GM18868 (cell line): ENCODE data around the gene GNAZ.
"Not testable (repeated sequence)": the region's sequence is repeated elsewhere in the genome, so short reads cannot be mapped to it uniquely, and the experiment has no call there.

Source experiments
- ATAC-seq: cut with Tn5 transposase; IDR thresholded peaks from one replicate; pipeline ENCODE4 v1.9.1; 2021; ENCODE audit warnings: mild to moderate bottlenecking, moderate library complexity; ENCODE audit not compliant: unreplicated experiment

Gene GNAZ

DNA sequence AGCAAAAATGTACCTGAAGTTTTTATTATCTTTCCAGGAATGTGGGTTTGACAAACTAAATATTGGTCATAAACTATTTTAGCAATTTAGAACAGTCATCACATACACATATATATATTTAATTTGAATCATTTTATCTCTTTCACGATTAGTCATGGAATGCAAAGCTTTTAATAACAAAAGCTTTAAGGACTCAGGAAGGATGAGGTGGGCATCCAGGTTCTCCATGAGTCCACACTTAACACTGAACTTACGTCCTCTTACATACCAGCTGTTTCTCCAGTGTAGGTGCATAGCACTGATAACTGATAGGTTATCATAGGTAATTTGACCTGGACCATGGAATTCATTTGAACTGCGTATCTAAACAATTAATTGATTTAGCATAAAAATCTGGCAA lies 28.1 kb upstream of the GNAZ start:
- ATAC-seq: no peak

- ATAC-seq: no peak
These were observed 25.7 kb upstream of the GNAZ start for GRCh38 chr22:23044570-23044969.

- ATAC-seq: no peak
These were observed 24.9 kb upstream of the GNAZ start for GRCh38 chr22:23045461-23045860.

DNA sequence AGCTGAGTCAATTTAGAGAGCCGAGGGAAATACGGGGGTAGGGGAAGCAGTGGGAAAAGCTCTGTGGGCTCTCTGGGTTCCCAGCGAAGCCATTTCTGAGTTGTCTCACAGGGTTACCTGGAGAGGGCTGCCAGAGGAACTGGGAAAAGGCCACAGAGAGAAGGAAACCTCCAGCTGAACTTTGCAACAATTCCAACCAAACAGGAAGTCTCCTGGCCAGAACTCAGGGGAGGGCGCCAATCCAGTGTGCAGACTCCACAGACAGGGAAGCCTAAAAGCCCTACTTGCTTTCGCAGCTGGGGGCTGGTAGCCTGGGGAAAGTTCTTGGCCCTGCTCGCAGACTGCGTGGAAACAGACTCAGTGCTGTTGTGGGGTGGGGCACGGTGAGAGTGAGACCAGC lies 23.1 kb upstream of the GNAZ start:
- no peak for ATAC-seq

GRCh38 chr22:23047742-23048141 lies 22.6 kb upstream of the GNAZ start:
- no peak for ATAC-seq

- not testable (repeated sequence) for ATAC-seq
These were observed 19.8 kb upstream of the GNAZ start for GRCh38 chr22:23050546-23050945.

GRCh38 chr22:23053051-23053707 lies 17.1 kb upstream of the GNAZ start:
- no peak for ATAC-seq

DNA sequence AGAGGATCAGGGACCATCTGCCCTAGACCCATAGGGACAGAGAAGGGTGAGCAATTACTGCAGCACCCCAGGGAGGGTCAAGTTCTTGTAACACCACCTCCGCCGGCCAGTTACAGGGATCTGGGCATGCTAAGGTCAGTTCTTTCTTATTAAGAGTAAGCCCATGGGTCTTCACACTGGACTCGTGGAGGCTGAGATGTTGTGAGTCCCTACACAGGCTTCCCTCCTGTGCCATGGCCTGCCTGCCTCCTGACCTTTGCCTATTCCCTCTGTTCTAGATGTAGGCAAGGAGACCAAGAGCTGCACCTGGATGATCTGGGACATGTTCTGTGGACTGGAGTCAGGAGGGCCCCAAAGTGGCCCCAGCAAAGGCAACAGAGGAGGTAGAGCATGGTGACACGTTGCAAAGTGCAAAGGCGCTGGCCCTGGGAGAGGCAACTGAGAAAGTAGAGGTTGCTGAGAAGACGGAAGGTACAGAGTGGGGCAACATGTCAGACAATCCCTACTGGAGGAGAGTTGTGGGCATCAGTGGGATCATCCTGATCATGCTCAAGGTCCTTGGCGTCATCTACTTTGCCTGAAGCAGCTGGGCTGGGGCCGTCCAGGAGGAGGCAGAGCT lies 16.3 kb upstream of the GNAZ start:
- no peak for ATAC-seq

GRCh38 chr22:23054531-23055257 lies 15.6 kb upstream of the GNAZ start:
- ATAC-seq: no peak

GRCh38 chr22:23055449-23056179 lies 14.7 kb upstream of the GNAZ start:
- ATAC-seq: no peak

DNA sequence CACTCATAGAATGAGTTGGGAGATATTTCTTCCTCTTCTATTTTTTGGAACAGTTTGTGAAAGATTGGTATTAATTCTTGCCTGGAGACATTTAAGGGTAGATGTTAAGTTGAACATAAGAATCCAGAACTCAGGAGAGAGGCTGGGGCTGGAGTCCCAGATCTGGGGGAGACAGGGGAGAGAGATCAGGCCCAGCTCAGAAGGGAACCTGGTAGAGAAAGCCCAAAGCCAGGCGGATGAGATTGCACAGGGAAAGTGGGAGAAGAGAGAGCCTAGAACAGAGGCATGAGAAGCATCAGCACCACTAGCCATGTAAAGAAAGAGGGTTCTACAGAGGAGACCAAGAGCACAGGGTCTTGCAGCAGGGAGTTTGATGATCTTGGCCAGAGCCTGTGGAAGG lies 13.0 kb upstream of the GNAZ start:
- no peak for ATAC-seq

- no peak for ATAC-seq
These were observed 12.3 kb upstream of the GNAZ start for GRCh38 chr22:23058063-23058462.

GRCh38 chr22:23058481-23059283 lies 11.6 kb upstream of the GNAZ start:
- no peak for ATAC-seq

DNA sequence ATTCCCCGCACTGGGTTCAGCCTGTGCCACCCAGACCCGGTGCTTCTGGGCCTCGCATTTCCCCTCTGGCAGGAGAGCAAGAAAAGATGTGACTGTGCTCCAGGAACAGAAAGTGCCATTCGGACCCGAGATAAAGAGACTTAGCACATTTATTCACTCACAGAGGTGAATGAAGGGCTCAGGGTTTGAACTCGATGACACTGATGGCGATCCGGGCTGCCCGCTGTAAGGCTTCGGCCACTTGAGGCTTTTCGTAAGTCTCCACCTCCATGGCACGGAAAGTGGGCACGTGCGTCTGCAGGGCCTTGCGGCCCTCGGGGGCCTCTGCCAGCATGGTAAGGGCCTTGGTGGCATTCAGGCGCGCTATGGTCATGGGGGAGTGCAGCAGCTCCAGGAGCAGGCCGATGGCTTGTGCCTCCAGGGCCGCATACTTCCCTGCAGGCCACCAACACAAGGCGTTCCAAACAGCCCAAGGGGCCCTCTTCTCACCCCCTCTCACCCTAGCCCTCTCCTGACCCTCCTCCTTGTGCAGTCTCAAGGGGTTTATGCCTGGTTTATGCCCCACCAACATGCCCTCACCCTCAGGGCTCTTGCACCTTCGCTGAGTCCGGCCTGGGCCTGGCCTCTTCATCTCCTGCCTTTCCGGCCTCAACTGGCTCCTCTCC lies 10.9 kb upstream of the GNAZ start:
- ATAC-seq: no peak

DNA sequence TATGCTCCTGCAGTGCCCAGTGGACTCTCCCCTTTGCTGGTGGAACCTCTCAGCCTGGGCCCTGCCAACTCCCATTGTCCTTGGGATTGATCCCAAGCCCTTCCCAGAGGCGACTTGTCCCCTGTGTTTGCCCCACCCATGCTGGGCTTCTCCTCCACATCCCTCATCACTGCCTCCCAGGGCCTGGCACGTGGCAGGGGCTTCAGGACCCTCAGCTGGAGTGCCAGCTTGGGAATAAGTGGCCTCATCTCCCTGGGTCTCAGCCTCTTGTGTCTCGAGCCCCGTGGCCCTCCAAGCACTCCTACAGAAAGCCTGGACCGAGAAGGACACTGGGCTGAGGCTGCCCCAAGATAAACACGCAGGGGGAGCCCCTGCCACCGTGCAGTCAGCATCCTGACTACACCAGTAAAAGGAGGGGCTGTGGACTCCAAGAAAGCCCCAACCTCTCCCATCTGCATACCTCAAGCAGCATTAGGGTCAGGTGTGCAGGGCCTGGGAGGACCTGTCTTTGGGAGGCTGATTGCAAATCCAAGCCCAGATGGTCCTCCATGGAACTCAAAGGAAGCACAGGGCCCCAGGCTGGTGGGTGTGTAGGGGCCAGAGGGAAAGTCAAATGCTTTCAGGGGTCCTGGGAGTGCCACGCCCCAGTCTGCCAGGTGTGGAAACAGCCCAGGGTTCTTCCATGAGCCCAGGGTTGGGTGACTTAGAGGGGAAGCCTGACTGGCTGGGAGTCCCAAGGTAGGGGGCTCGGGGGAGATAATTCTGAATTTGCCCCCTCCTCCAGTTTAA lies 9.5 kb upstream of the GNAZ start:
- ATAC-seq: no peak

GRCh38 chr22:23061471-23062280 lies 8.6 kb upstream of the GNAZ start:
- no peak for ATAC-seq

- ATAC-seq: no peak
These were observed 7.4 kb upstream of the GNAZ start for GRCh38 chr22:23062616-23063538.
